T-helper 2 cell (primary cell): ENCODE results near the gene IGF2.
A peak's percentile ranks its signal among the peaks of the same experiment; 100 is the strongest.

Experiments used
- DNase-seq, 5 experiments: peaks; one replicate each; pipeline versions ENCODE4 v3.0.0 to v3.0.0-alpha.2; 2012 to 2022

Gene IGF2

DNA sequence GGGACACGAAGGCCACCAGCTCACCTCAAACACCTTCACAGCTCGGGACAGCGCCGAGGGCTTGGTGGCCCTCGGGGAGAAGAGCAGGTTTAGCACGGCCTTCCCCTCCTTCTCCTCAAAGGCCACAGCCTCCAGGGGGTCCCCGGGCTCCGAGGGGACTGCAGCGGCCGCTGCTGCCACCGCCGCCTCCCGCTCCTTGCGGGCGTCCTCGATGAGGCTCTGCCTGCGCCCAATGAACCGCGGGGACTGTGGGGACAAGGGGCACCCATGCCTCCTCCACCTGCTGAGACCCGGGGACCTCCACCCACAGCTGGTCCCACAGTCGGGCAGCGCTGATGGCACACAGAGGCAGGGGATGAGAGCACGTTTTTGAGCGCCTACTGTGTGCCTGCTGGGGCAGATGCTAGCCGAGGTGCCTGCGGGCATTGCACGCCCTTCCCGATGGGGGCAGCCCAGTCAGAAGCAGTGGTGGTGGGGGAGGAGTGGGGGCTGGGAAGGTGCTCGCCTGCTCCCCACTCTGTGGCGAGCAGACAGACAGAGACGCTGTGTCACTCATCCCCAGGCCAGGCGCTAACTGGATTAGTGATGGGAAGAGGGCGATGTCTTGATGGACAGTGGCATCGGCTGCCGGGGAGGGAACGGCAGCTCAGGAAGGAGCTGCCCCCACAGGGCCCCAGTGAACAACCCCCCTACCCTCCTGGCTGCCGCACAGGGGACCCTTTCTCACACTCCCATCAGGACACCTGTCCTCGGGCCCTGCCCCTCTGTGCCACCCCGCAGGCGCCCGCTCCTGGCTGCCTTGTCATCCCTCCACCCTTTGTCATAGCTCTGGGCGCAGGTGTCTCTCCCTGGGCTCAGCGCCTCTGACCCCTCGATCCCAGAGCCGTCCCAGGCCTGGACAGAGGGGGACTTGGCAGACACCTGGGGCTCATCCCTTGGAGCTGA is 30.7 kb upstream of the IGF2 start:
- DNase-seq, result no peak

DNA sequence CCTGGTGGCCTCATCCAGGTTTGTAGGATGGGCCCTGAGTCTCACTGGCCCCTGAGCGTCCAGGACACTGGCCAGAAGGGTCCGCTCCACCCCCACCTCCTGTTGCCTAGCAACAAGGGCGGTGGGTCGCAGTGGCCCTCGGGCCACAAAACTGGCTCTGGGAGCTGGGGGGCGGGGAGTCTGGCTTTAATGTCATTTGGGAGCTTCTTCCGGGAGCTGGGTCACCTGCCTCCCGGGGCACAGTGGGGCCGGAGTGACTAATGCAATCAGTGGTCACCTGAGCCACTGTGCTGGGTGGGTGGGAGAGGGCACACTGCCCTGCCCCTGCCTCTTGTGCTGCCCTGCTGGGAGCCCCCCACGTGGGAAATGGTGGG is 29.8 kb upstream of the IGF2 start:
- no peak for DNase-seq

DNA sequence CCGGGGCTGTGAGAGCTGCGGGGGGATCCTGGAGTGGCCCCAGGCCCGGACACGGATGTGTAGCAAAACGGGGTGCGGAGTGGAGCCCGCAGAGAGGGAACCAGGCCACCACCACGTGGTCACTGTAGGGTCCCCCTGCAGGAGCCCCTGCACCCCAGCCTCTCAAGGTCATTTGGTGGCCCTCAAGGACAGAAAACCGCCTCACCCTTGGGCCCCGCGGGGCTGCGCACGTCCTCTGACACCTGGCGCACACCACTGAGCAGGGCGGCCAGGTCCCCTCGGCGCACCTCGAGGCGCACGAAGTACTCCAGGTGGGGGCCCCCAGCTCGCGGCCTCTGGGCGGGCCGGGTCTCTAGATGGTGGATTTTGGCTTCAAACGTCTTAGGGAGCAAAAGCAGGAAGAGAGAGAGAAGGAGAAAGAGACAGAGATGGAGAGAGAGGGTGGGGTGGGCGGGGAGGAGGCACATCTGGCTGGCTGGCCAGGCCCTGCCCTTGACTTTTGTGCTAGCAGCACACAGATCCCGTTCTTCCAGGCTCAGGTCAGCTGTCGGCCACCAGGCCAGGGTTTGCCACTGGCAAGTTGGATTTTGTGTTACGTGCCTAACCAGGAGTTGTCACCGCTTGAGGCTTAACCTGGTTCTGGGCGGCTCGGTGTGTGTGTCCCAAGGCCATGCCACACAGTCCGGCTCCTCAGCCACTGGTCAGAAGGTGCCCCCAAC is 29.3 kb upstream of the IGF2 start:
- no peak for DNase-seq

DNA sequence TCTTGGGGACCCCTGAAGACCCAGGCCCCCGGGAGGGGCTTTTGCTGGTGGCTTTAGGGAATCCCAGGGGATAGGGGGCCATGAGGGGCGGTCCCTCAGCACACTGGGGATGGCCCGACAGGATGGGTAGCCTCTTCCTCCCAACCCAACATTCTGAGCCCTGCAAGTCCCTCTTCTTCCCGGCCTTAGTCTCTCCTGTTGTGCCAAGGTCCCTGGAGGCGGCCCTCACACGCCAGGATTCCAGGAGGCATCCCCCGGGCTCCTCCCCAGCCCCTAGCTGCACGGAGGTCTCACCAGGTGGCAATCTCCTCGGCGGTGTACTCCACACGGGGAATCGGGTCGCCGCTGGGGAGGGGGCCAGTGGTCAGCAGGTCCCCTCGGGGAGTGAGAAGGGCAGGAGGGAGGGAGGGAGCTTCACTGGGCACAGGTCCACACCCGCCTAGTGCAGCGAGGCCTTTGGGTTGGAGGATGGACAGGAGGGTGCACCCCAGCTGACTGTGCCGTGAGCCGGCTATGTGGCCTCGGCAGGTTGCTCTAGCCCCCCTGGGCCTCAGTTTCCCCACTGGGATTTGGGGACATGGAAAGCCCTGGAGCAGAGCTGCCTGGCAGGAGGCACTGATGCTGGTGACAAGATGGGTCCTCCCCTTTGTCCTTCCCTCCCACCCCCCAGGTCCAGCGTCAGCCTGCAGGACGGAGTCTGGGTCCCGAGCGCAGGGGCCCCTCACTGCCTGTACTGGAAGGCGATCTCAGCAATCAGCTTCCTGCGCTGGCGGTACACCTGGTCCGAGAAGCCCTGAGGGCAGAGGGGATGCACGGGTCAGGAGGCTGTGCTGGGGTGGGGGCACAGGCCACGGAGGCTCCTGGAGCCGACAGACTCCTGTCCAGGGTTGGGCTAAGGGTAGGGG is 28.2 kb upstream of the IGF2 start:
- no peak for DNase-seq

- peak in 3 of 5 experiments; percentile 14 to 27 (median 22) for DNase-seq
Measured at GRCh38 chr11:2166091-2166851, 27.1 kb upstream of the IGF2 start.

- DNase-seq, result no peak
Measured at GRCh38 chr11:2165571-2165970, 26.4 kb upstream of the IGF2 start.

DNA sequence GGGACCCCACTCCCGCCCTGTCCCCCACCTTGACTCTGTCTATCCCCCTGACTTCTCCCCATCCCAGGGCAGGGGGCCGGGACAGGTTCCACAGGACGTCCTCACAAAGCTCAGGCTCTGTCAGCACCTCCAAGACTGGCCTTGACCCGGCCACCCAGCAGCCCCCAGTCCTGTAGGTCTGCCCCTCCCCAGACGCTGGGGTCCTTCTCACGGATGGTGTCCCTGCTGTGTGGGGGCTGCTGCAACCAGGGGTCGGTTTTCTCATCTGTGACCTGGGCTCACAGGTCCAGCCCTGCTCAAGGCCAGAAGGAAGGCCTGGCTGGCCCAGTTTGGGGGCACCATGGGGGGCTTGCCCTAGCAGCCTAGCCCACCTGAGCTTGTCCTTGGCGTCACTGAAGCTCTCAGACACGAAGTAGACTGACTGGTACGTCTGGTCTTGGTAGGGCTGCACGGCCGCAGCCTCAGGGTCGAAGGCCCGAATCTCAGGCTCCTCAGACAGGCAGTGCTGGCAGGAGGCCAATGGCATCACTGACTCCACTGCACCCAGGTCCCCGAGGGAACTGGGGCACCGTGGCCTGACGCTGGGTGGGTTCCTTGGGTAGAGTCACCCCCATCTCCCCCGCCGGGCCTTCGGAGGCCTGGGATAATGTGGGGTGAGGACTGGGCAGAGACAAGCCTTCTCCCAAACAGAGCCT is 25.8 kb upstream of the IGF2 start:
- DNase-seq, result no peak

DNA sequence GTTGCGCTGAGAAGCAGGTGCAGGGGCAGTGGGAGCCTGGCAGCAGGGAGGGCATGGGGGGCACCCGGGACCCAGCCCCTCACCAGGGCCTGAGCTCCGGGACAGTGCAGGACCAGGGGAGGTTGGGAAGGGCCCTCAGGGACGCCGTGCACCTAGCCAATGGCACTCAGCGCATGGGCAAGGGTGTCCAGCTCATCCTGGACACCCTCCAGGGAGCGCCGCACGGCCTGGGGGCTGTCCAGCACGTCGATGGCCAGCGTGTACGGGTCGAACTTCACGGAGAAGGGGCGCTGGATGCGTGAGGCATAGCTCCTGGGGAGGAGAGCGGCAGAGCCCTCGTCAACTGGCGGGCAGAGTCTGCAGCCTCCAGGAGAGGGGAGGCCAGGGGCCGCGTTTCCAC is 24.9 kb upstream of the IGF2 start:
- DNase-seq, result no peak

DNA sequence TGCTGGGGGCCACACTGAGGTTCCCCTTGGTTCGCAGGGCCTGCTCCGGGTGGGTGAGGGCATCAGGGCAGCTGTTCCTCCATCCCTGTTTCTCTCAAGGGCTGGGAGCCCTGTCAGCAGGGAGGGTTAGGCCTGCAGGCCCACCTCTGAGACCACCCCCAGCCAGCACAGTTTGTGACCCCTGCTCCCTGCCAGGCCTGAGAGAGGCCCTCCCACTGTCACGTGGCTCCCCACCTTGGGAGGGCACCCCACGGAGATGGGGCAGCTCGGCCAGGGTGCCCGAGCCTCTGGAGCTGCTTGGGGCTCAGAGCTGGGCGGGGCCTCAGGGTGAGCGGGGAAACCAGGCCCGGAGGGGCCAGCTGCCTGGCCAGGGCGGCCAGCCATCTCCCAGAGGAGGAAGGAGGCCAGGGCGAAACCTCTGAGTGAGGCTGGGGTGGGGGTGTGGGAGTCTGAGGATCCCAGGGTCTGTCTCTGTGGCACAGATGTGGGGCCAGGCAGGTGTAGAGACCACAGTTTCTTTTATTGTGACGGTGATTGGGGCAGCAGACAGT is 24.3 kb upstream of the IGF2 start:
- DNase-seq, result no peak

- DNase-seq, result no peak
Measured at GRCh38 chr11:2160736-2161259, 21.6 kb upstream of the IGF2 start, which contains the start of gene INS. Gene INS (minus strand): TSS chr11:2161209. CDS start chr11:2160971, 238 bp downstream.

- DNase-seq, result no peak
Measured at GRCh38 chr11:2159536-2160413, 20.6 kb upstream of the IGF2 start.

DNA sequence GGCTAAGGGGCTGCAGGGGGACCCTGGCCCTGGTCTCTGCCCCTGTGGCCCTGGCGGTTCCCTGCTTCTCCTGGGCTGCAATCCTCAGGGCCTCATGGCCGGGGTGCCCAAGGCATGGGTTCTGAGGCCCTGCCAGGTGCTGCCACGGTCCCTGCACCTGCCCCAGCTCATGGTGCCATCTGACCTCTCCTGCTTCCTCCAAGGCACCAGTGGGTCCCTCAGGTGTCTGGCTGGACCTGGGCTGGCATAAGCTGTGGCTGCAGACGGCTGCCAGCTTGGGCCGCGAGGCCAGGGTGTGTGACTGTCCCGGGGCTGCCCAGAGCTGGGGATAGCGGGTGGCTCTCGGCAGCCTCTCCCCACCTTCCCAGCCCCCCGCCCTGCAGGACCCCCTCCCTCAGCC is 19.8 kb upstream of the IGF2 start:
- no peak for DNase-seq

DNA sequence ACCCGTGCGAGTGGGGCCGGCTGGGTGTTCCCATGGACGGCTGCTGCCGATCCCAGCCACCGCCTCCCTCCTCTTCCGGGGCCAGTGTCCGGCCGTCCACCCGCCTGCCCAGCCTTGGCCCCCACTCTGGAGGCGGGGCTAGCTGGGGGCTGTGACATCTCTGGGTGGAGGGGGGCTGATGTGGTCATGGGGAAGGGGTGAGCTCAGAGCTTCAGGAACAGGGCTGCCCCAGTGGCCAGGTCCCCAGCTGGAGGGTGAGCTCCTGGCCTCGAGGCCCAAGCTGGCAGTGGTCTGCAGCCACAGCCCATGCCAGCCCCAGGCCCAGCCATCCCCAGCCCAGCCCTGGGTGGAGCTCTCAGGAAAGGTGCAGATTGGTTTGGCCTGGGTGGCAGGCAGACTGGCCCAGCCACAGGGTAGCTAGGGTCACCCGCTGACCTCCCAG is 19.1 kb upstream of the IGF2 start:
- DNase-seq, result no peak

DNA sequence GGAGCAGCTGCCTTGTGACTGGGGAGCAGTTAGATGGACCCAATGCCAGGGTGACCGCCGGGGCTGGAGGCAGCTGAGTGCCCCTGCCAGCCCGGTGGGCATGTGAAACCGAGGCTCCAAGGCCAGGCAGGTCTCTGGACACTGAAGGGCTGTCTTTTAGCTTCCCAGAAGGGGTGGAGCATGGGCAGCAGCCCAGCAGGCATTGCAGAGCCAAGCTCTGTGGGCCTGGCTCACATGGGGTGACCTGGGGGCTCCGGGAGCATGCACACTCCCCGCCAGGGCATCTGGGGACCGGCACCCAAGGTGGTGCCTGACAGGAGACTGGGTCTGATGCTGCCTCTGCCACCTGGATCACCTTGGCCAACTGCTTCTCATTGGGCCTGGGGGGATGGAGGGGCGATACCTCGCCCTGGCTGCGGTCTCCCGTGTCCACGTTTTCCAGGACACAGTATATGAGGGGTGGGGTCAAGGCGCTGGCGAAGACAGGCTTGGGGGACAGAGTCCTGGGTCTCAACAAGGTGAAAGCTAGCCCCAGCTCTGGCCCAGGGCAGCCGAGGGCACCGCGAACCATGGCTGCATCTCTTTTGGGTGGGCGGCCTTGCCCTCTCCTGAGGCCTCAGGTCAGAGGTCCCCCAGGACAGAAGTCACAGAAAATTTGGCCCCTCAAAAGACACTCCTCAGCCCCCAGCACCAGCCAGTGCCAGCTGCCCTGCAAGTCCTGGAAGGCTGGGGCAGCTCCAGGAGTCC is 18.3 kb upstream of the IGF2 start:
- DNase-seq, result no peak

DNA sequence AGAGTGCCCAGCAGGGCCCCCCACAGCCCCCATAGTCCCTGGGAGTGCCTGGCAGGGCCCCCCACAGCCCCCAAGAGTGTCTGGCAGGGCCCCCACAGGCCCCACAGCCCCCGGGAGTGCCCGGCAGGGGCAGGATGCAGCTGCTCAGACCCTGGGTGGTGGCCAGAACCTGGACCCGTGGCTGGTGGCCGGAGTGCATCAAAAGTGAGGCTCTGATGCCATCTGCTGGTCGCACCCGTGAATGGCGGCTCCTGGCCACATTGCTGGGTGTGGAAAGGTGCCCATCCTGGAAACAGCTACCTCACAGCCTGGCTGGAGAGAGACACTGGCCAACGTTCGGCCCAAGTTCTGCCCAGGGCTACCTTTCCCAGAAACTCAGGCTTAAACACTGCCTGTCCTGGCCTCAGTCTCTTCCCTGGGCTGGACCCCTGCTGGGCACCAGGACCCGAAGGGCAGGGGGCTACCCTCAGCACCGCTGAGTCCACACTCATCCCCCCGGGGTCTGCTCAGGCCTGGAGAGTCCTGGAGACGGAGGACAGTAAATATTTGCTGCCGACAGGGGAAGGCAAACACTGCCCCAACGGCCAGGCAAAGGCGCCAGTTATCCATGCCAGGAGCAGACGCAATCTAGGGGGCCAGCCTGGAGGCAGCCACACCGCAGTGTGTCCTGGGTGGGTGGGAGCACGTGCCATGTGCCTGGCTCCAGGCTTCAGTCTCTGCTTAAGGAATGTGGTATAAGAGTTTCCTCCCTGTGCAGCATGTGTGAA is 17.4 kb upstream of the IGF2 start:
- DNase-seq, result peak in 3 of 5 experiments; percentile 29 to 38 (median 37)

DNA sequence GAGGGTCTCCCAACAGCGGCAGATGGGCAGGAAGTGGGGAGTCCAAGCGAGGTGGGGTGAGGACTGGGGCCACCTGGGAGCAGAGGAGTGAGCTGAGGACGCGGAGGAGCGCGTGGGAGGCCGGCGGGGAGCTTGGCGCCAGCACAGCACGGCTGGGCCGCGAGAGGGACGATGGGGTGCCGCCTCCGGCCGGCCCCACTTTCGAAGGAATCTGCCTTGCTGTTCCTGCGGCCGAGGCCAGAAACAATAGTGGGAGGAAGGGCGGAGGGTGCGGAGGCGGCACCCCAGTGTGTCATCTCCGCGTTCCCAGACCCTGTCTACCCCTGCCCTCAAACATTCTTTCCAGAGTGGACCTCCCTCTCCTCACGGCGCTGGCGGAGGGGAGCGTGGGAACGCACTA is 16.3 kb upstream of the IGF2 start:
- no peak for DNase-seq

DNA sequence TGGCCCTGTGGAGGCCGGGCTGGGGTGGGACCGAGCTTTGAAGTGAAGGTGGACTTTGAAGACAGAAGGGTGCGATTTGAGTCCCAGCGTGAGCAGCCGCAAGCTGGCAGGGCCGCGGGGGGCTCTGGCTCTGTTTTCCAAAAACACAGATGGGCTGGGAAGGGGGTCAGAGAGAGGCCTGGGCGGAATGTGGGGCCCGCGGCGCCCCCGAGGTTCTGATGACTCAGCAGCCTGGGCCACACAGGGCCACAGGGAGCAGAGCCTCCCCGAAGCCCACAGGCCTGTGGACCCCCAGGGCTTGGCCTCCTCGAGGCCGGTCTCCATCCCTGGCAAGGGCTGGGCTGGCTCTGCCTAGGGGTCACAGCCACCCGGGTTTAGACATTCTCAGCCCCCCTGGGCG is 15.7 kb upstream of the IGF2 start:
- no peak for DNase-seq

DNA sequence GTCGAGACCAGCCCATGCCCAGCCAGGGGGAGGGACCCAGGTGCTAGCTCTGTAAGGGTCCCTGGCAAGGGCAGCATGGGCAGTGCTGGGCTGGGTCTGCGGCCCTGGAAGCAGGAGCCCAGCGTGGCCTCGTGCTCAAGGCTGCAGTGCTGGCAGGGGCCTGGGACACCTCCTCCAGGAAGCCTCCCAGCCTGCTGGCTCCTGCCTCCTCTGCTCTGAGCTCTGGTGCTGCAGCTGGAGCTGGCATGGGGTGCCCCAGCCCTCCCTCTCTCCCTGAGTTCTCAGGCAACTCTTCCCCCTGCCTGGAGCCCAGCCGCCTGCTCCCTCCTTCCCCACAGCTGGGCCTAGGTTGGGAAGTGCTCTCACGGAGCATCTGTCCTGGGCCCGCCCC is 15.0 kb upstream of the IGF2 start:
- no peak for DNase-seq
